GM19043 (cell line): ENCODE measurements around the gene MORC1.
A peak's percentile ranks its signal among the peaks of the same experiment; 100 is the strongest.
"Not testable (repeated sequence)": the region's sequence is repeated elsewhere in the genome, so short reads cannot be mapped to it uniquely, and the experiment has no call there.

Experiments used
- ATAC-seq: cut with Tn5 transposase; IDR thresholded peaks from one replicate; pipeline ENCODE4 v1.9.1; 2021; ENCODE audit warnings: low read depth; ENCODE audit not compliant: unreplicated experiment

The MORC1 gene

DNA sequence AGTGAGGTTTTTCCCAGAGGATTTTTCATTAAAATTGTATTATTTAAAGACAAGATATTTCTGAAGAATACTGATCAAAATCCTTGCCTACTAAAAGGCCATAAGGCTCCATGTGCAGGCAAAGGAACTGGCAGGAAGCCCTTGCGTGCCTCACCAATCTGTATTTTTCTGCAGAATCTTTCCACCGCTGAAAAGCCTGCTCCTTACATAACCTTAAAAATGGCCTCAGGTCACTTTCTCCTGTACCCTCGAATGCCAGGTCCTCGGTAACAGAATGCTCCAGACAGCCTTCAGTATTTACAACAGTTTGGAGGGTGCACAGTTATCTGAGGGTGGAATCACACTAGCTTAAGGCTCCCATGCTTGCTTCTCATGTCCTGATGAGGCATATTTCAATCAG is 3.2 kb downstream of the MORC1 start:
- ATAC-seq = no peak

DNA sequence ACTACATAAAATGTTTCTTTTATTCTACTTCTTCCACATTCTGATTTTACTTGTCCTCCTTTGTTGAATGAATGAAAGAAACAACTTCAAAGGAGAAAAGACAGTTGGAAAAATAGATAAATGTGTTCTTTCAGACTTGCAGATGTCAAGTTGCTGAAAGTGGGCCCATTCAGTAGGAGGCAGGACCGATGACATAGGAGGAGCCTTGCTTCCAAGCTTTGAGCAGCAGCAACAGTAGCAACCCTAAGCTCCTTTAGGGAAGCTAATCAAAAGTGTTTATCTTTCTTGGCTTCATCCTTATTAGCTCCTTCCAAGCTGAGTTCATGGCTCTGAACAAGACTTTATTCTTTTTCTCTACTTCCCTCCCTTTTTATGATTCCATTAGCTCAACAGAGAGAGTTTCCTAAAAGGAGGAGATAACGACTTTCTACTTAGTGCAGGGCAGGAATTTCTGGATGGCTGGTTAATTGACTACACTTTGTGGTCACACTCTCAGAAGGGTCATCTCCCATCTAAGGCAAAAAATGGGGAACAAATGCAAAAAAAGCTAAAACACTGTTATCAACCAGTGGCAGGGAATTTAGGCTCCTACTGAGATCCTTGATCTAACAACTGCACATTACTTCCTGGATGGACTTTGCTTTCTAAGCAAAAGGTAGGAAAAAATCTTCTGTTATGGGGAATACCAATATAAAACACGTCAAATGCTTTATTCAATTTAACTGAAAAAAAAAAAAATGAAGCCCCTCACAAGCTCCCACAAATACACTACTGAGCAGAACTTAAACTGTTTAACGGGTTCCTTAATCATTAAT is 4.8 kb downstream of the MORC1 start:
- no peak for ATAC-seq

DNA sequence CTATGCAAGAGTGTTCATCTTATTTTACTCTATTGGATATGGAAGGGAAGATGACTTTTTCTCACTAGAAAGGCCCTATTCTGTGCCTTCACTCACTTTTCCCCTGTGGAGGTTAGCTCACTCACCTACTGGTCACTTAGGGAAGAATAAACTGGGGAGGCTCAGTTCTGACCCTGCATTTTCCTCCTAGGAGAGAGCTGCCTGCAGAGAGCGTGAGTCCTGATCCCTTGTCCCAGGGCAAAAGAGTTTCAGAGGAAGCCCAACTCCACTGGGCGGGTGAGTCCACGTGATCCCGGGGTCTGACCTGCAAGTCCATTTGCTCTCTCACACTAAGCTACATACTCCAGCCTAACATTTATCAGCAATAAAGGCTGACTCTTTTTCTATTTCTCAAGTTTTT is 8.4 kb downstream of the MORC1 start:
- no peak for ATAC-seq

DNA sequence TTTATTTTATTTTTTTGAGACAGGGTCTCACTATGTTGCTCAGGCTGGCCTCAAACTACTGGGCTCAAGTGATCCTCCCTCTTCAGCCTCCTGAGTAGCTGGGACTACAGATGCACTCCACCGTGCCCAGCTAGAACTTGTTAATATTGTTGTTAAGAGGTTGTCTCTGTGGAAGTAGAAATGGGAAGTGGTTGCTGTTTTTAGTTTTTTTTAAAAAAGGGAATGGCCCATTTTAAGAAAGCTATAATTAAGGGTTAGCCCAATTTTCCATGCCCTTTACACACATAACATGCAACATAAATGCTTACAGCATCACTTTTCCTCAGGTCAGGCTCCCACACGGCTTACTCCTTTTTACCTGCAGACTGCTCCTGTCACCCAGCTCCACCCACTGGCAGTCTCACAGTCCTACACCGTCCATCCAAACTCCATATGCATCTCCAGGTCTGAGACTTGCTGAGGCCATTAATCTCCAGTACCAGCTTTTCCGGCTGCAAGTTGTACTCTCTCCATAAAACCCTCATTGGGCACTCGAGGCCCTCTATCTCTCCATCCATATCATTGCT is 19.8 kb downstream of the MORC1 start:
- no peak for ATAC-seq

DNA sequence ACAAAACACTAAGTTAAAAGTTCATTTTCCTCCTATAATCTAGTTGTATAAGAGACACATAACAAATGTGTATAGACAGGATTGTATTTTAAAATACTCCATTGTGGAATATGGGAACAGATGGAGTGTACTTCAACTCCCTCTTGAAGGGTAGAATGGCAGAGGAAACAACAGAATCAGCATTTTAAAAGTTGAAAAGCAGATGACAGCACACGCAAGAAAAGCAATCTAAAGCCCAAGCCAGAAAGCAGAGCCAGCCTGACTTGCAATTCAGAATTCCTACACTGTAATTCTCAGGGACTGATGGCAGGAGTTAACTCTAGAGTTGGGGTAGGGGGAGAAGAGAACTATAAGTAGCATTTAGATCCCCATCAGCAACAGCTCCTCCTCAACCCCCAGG is 22.8 kb downstream of the MORC1 start:
- no peak for ATAC-seq

DNA sequence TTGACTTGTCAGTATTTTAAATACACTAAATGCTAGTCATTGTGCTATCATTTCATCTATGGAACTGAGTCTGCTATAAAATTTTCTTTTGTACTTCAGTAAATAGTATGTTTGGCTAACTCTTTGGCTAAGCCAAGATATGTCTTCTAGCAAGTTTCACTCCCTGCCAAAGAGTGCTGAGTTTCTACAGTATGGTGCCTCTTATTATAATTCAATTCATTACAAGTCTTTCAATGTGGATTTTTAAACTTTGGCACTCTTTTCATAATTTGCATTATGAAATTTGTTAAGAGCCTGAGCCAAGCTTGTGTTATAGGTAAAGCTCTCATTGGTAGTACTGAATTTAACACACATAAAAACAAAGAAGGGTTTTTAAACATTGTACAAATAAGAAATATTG is 24.4 kb downstream of the MORC1 start:
- no peak for ATAC-seq

DNA sequence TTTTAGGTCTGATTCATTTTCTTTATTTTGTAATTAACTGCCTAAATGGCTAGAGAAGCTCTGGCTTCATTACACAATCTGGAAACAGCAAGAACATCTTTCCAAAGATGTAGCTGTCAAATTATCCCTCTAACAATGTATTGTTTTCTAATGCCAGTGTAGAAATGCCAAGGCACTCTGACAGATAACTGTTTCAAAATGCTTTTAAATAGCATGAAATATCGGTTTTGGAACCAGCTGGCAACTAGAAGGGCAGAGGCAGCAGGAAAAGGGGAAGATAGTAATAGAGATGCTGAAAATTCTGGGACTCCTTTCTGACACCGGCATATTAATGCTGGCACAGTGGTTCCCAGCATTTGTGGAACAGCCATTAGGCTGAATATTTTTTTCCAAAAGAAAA is 26.1 kb downstream of the MORC1 start:
- ATAC-seq = no peak

DNA sequence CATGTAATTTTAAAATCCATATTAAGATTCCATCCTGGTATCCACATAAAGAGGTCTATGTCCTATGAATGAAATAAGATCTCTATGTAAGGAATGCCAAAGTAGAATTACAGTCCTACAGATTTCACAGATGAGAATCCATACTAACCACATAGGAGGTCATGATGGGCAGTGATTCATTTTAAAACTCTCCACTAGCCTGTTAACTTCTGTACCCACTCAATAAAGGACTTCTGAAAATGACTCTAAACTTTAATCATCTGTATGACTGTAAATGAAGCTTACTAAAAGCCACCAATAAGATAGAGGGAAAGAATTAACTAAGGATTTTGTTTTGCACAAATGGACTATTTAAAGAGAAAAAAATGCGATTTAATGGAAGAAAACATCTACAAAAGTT is 28.7 kb downstream of the MORC1 start:
- ATAC-seq = no peak

DNA sequence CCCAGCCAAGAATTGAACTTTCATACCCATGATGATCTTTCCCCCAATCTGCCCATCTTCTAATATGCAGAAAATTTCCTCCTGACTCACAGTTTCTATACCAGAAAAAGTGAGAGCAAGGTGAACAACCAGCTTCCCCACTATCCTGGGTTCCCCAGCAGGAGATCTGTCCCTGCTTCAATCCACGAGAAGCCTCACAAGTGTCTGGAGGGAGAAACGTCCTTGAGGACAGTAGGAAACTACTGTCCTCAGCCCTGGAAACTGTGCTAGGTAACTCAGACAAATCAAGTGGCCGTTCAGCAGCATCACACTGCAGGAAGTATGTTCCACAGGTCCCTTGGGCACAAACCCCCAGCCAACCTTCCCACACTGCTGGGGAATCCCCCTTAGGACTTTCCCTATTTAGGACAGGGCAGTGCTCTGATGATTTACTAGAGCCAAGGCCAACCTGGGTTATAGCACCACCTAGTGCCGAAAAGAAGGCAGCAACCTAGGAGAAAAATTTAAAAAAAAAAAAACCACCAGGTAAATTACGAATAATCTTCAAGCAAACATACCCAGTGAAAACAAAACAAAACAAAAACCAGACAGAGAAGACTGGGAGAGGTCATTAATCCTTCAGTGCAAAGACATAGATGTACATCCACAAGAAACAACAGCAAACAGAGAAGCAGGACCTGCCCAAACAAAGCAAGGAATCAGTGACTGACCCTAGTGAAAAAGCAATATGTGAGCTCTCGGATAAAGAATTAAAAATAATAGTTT is 36.0 kb downstream of the MORC1 start:
- ATAC-seq = peak; percentile 97

DNA sequence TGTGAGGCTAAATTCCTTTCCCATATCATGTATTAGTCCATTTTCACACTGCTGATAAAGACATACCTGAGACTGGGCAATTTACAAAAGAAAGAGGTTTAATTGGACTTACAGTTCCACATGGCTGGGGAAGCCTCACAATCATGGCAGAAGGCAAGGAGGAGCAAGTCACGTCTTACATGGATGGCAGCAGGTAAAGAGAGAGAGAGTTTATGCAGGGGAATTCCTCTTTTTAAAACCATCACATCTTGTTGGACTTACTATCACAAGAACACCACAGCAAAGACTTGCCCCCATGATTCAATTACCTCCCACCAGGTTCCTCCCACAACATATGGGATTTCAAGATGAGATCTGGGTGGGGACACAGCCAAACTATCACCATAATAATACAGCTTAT is 37.8 kb downstream of the MORC1 start:
- not testable (repeated sequence) for ATAC-seq

DNA sequence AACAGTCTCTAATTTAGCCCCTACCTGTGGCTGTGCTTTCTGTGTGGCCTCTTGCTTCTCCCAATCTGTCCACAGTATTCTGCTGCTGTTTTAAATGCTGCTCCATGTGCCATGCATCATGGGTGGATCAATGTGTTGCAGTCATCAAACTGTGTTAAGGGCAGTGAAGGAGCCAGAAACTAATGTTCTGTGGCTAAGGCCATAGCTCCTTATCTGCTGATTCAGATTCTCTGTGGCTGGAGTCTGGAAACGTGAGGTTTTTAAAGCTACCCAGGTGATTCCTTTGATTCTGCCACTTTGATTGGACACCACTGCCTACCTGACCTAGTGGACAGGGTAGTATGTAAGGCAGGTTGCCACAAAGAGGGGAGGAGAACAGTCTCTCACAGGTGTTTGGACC is 44.8 kb downstream of the MORC1 start:
- no peak for ATAC-seq

DNA sequence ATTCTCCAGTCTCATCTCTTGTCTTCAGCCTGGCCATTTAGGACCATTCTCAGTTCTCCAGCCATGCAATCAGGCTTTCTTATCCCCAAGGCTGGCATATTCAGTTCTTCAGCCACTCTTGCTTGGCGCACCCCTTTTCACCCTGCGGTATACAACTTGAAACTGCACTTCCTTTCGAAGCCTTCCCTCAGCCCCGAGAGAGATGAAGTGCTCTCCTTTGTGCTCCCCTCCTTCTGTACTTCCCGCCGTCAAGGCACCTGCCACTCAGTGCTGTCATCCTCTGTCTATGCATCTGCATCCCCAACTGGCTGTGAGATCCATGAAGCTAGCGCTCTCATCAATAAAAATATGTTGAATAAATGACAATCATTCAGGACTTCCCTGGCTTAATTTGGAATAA is 45.7 kb downstream of the MORC1 start:
- ATAC-seq = peak; percentile 71

DNA sequence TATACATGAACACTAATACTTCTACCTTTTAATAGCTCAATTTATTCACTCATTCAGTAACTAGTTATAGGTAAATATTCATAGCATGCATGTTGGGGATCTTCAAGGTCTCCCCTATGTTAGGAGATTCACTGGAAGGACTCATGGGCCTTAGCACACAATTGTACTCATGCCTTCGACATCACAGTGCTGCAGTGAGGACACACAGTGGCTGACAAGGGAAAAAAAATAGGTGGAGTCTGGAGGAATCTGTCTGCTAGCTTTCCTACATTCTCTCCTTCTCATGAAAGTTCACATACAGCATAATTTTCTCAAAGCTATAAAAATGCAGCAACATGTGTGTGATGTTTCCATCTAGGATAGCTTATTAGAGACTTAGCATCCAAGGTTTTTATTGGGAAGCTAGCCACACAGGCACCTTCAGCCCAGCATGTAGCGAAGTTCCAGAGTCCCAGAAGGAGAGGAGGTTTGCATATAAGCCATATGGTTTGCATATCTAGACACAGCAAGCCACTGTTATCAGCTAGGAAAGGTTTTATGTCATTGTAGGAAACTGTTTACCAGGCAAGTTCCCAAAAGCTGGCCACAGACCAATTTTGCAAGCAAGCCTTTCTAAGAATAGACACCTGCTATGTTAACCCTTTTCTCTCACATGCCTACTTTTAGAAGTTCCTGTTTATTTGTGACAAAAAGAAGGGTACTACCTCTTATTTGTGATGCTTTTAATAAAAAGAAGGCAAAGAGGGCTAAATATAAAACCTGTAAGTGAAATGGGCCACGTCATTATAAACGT is 46.4 kb downstream of the MORC1 start:
- peak; percentile 37 for ATAC-seq

DNA sequence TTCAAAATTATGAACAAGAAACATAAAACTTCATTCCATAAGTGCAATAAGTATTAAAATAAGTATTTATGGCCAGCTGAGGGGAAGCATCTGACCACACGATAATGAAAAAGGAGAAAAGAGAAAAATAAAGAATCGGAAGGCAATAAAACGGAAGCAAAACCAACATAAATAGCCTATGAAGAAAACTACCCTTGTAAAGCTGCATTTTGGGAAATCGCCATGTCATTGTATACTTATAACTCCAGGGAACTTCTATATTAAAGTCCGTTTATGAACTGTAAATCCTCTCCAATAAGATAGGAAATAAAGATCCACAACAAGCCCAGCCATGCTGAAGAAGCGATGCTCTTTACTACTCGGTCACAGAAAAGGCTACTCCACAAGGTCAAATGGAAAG is 47.7 kb downstream of the MORC1 start:
- ATAC-seq = no peak

DNA sequence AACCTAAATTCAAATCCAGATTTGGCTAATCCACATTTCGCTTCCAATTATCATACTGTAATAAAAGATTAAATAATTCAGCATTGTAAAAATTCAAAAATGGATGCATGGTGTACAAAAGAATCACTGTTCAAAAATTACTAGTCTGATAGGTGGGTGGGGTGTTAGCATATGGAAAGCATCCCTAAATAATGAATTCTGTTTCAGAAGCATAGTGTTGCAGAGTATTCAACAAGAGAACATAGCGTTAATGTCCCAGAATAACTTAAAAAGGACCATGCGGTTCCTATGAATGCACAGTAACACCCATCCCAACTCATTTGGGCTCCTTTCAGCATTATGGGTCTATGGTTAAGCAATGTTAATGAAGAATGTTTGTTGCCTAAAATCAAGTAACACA is 51.1 kb downstream of the MORC1 start:
- no peak for ATAC-seq

DNA sequence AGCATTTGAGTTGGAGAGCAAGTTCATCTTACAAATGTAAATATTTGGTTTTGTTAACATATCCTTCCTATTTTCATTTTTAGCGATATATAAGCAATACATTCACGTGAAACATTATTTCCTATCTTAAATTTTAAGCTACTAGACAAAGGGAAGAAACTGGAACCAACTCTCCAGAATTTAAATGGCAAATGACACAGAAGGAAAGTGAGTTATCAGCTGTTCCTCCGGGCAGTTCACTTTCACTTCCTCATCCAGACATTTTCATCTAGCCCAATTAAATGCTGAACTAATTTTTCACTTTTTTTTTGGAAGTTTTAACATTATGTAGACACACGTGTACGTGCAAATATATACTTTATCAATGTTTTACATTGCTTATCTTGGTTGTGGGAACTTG is 58.7 kb downstream of the MORC1 start:
- ATAC-seq = peak; percentile 85

DNA sequence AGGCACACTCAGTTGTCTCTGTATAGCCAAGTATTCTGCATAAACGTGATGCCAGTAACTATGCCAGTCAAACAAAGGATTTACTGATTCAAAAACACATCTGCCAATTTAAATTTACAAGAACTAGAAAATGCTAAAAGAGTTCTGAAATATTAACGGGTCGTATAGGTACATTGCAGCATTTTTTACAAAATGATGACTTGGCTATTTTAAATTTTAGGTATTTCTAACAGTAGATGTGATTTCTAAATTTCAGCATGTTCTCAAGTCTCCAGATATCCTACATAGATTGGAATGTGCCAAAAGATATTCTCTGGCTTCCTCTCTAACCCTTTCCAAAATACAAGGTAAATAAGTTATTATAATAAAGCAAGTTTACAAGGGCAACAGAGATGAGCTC is 60.3 kb downstream of the MORC1 start:
- ATAC-seq = no peak

DNA sequence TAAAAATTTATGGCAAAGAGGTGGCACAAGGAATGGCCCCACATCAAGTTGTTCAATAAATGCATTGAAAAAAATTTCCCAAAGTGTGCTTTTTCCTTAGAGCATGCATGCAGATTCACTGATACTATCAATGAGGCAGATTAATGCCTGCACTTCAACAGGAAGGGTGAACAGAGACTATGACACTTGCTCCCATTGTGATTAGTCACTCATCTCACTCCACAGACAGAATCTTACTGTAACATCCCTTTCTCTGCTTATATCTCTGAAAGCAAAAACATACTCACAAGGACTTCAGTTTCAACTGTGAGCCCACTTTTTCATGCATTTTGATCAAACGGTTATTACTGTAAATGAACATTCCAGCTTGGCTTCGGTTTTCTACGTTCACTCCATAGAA is 60.9 kb downstream of the MORC1 start:
- ATAC-seq = no peak

DNA sequence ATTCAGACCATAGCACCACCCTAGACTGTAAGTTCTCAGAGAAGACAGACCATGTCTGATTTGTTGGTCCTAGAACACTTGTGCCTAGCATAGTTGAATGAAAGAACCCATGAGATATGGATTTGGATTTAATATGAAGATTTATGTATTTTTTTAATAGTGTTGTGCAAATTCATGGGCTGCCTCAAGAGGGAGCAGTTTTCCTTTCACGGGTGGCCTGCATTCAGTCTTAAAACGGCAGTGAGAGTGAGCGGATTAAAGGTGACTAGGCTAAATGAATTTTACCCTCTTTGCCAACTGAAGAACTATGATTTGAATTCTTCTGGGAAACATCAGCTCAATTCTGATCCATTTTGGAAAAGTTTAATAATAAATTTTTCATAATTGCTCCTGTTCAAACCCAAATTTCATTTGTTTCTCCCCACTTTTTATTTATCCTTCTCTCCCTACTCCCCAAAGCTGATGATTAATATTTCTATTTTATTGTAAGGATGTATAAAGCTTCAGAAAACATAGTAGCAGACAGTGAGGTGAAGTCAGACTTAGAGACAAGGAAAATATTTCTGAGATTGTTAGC is 67.3 kb downstream of the MORC1 start:
- peak; percentile 71 for ATAC-seq

DNA sequence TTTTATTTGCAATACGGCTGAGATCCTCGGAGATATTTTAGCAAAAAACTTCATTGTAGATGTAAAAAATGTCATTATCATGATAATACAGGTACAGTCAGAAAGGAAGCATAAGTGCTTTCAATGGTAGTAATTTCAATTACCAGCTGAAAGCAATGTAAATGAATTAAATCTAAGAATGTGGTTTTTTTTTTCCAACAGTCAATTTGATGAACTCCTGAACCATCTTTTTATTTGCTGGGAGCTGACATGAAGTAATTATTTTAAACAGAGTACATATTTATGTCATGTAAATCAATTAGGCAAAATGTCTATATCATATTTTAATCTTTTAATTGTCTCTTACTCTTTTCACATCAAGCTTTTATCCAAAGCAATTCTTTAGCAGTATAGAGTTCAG is 70.6 kb downstream of the MORC1 start:
- ATAC-seq = no peak
